HepG2 (cell line): ENCODE results near the gene FAM222B. TPM values are rescaled to one million over a fixed set of nuclear protein-coding genes. Genes with fewer than 3 reads are reported as not detected.

ENCODE experiments used
- AHDC1 ChIP-seq: sonication (generic); formaldehyde crosslinking; IDR thresholded peaks from 2 replicates; pipeline ENCODE4 v1.5.1; 2020; ENCODE audit warnings: mild to moderate bottlenecking, missing genetic modification reagents, borderline replicate concordance
- ATF4 ChIP-seq, 2 experiments: fragments of 450-650 bp in 1 of 2; sonication (generic) in 1 of 2; formaldehyde crosslinking; IDR thresholded peaks; 2 replicates each; pipeline versions ENCODE4 v1.5.0 to v1.8.0; 2020 to 2022; ENCODE audit warnings: mild to moderate bottlenecking in 1 of 2, missing genetic modification reagents in 1 of 2
- BATF2 ChIP-seq: sonication (generic); formaldehyde crosslinking; IDR thresholded peaks from 2 replicates; pipeline ENCODE4 v1.8.0; 2022; ENCODE audit warnings: mild to moderate bottlenecking, missing genetic modification reagents, moderate library complexity
- CREB1 ChIP-seq, 2 experiments: fragments of 450-650 bp in 1 of 2; IDR thresholded peaks; 2 replicates each; pipeline ENCODE4 v1.6.1; 2016 to 2017; ENCODE audit warnings: control low read depth in 1 of 2, mild to moderate bottlenecking in 1 of 2, missing compliant biosample characterization in 1 of 2, missing genetic modification characterization in 1 of 2
- DNMT3B ChIP-seq: conservative IDR thresholded peaks from 2 replicates; pipeline ENCODE4 v1.6.1; 2016; ENCODE audit warnings: missing biosample characterization, control low read depth
- ERF ChIP-seq: IDR thresholded peaks from 2 replicates; pipeline ENCODE4 v1.6.1; 2018; ENCODE audit warnings: missing biosample characterization, missing genetic modification reagents
- FLYWCH1 ChIP-seq: sonication (generic); formaldehyde crosslinking; IDR thresholded peaks from 2 replicates; pipeline ENCODE4 v1.8.1; 2023; ENCODE audit warnings: mild to moderate bottlenecking, missing genetic modification reagents
- KDM2A ChIP-seq: sonication (generic); formaldehyde crosslinking; IDR thresholded peaks from 2 replicates; pipeline ENCODE4 v1.4.0; 2020; ENCODE audit warnings: low read depth, missing genetic modification reagents, borderline replicate concordance
- MEIS2 ChIP-seq: sonication (generic); formaldehyde crosslinking; IDR thresholded peaks from 2 replicates; pipeline ENCODE4 v1.9.0; 2021; ENCODE audit warnings: mild to moderate bottlenecking, missing genetic modification reagents
- MTA3 ChIP-seq: sonication (generic); formaldehyde crosslinking; IDR thresholded peaks from 2 replicates; pipeline ENCODE4 v1.4.0; 2020; ENCODE audit warnings: missing genetic modification reagents
- NFKB2 ChIP-seq: sonication (generic); formaldehyde crosslinking; IDR thresholded peaks from 2 replicates; pipeline ENCODE4 v1.4.0; 2020; ENCODE audit warnings: missing genetic modification reagents, borderline replicate concordance
- NKX3-1 ChIP-seq: sonication (generic); formaldehyde crosslinking; IDR thresholded peaks from 2 replicates; pipeline ENCODE4 v1.5.0; 2020; ENCODE audit warnings: missing genetic modification reagents
- RBAK ChIP-seq: sonication (generic); formaldehyde crosslinking; IDR thresholded peaks from 2 replicates; pipeline ENCODE4 v1.5.1; 2020; ENCODE audit warnings: mild to moderate bottlenecking, missing genetic modification reagents
- ZNF333 ChIP-seq: sonication (generic); formaldehyde crosslinking; IDR thresholded peaks from 2 replicates; pipeline ENCODE4 v1.4.0; 2020; ENCODE audit warnings: mild to moderate bottlenecking, missing genetic modification reagents, borderline replicate concordance
- ZNF766 ChIP-seq: sonication (generic); formaldehyde crosslinking; IDR thresholded peaks from 2 replicates; pipeline ENCODE4 v1.5.0; 2020; ENCODE audit warnings: missing genetic modification reagents, borderline replicate concordance
- ZNF784 ChIP-seq: sonication (generic); formaldehyde crosslinking; IDR thresholded peaks from 2 replicates; pipeline ENCODE4 v1.5.1; 2020; ENCODE audit warnings: missing genetic modification reagents, mild to moderate bottlenecking, borderline replicate concordance
- ZNF878 ChIP-seq: sonication (generic); formaldehyde crosslinking; IDR thresholded peaks from 2 replicates; pipeline ENCODE4 v1.8.1; 2023; ENCODE audit warnings: mild to moderate bottlenecking, missing genetic modification reagents, moderate library complexity
- polyA plus RNA-seq, 8 experiments: library from polyadenylated mRNA; depleted of rRNA in 3 of 8; stranded (reverse) in 7 of 8; unstranded in 1 of 8; fragments of >200 nt; fragmentation: Illumina TruSeq in 4 of 8; extraction: Trizol in 4 of 8; gene quantifications; 2 replicates each; pipeline versions ENCODE4 v1.2.1 to v1.2.3, GENCODE V29; 2011 to 2016; ENCODE audit warnings: low read depth in 4 of 8, missing spikeins in 1 of 8, mixed read lengths in 1 of 8; ENCODE audit not compliant: insufficient read depth in 1 of 8
- total RNA-seq, 5 experiments: library from RNA; depleted of rRNA; stranded (reverse); fragments of >200 nt; fragmentation: Illumina TruSeq; extraction: Trizol; gene quantifications; 2 replicates each; pipeline ENCODE4 v1.2.3, GENCODE V29; 2016; ENCODE audit warnings: low read depth in 1 of 5
- TF ChIP-seq, protein P1 (sequence below): sonication (generic); formaldehyde crosslinking; IDR thresholded peaks from 2 replicates; pipeline ENCODE4 v1.5.1; 2020; ENCODE audit warnings: missing genetic modification reagents, mild to moderate bottlenecking, borderline replicate concordance

FAM222B gene
- total and polyA plus RNA-seq, 2 of the 13 experiments (the other 11 are each of a cell fraction or from before 2014, with no cell fraction given): 3.5 to 7.3 TPM

DNA sequence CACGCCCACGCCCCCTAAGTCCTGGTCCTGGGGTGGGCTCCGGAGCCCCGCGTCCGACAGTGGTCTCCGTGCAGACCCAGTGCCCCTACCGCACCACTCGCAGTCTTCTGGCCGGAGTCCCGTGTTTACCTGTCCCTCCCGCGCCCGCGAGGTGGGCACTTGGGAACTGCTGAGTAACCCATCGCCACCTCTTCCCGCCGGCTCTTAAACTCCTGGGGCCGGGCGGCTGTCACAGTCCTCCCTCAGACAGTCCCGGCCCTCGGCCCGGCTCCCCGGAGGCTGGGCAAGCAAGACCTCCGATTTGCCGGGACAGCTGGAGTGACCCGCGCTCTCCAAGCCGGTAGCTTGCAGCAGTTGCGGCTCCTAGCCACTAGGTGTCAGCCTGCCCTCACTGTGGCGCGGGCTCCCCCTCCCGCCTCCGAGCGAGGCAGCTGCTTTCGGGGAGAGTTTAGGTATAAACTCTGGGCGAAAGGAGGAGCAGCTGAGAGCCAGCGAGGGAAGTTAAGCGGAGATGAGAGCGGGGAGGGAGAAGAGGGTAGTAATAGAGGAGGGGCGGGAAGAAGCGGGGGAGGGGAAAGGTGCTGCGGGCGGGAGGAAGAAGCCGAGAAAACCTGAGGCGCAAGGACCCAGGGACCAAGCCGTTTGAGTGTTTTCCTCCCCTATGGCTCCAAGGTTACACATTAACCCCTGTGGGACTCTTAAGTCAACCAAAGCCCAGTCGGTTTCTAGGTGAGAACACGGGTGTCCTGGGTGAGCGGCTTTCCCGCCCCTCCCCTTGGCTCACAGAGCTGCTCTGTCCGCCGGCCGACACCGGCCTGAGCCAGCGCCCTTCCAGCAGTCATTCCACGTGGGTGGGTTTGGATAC lies 115.7 kb downstream of the FAM222B start (continued):
- TF ChIP-seq CREB1 (IDR thresholded peaks at IDR 0.05) (no peak), CREB1 (CRISPR knock-in tag; IDR thresholded peaks at IDR 0.05) (no peak), KDM2A (CRISPR knock-in tag) (peak; percentile 86), ZNF878 (CRISPR knock-in tag) (no peak), ATF4 (CRISPR knock-in tag; IDR thresholded peaks at IDR 0.05) (no peak), DNMT3B (CRISPR knock-in tag) (0 out of 2 replicates have a peak, but pooled peaks have one; percentile 44), NFKB2 (CRISPR knock-in tag) (no peak; the same call in 1 of the 2 replicates), AHDC1 (CRISPR knock-in tag) (no peak), MEIS2 (CRISPR knock-in tag) (no peak; the same call in 1 of the 2 replicates), ZNF784 (CRISPR knock-in tag) (no peak), FLYWCH1 (CRISPR knock-in tag) (no peak), RBAK (CRISPR knock-in tag) (no peak), ZNF333 (0 out of 2 replicates have a peak, but pooled peaks have one; percentile 23), NKX3-1 (no peak), BATF2 (CRISPR knock-in tag) (no peak), MTA3 (no peak), ERF (CRISPR knock-in tag) (no peak; the same call in 1 of the 2 replicates), ZNF766 (no peak)
- TF ChIP-seq, protein P1, sequence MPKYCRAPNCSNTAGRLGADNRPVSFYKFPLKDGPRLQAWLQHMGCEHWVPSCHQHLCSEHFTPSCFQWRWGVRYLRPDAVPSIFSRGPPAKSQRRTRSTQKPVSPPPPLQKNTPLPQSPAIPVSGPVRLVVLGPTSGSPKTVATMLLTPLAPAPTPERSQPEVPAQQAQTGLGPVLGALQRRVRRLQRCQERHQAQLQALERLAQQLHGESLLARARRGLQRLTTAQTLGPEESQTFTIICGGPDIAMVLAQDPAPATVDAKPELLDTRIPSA (CRISPR knock-in tag): no peak; the same call in 1 of the 2 replicates
